Sigmoid colon (tissue), 7 donors: ENCODE data around the gene PLA2G5. TPM values are rescaled to one million over a fixed set of nuclear protein-coding genes. Genes with fewer than 3 reads are reported as not detected.

Source experiments
- DNase-seq: peaks from one replicate; pipeline ENCODE4 v3.0.0-alpha.2; 2019
- H3K27ac ChIP-seq, 4 donors: fragments of 200-600 bp; sonication (generic); one replicate each; pipeline ENCODE4 v1.5.1; 2016 to 2019; ENCODE audit warnings: mild to moderate bottlenecking in 1 of 4
- H3K27me3 ChIP-seq, 3 donors: fragments of 200-600 bp; sonication (generic); one replicate each; pipeline ENCODE4 v1.5.1; 2019; ENCODE audit warnings: mild to moderate bottlenecking in 1 of 3
- H3K36me3 ChIP-seq, 4 donors: fragments of 200-600 bp; sonication (generic); one replicate each; pipeline ENCODE4 v1.5.1; 2016 to 2019
- H3K4me1 ChIP-seq, 4 donors: fragments of 200-600 bp; sonication (generic); one replicate each; pipeline ENCODE4 v1.5.1; 2017 to 2019
- H3K4me3 ChIP-seq, 4 donors: fragments of 200-600 bp; sonication (generic); one replicate each; pipeline ENCODE4 v1.5.1; 2017 to 2019; ENCODE audit warnings: mild to moderate bottlenecking in 2 of 4, moderate library complexity in 1 of 4
- H3K9me3 ChIP-seq, 4 donors: fragments of 200-600 bp in 3 of 4; sonication (generic) in 3 of 4; one replicate each; pipeline versions ENCODE4 v1.5.1 to v1.6.1; 2013 to 2019
- EP300 ChIP-seq, 4 donors: sonication (generic); formaldehyde crosslinking; IDR thresholded peaks; one replicate each; pipeline ENCODE4 v1.6.1; 2017; ENCODE audit warnings: antibody characterized with exemption in 4 of 4
- POLR2A ChIP-seq, 2 donors: fragments of 450-650 bp; IDR thresholded peaks; one replicate each; pipeline ENCODE4 v1.6.1; 2016; ENCODE audit warnings: antibody characterized with exemption in 2 of 2, mild to moderate bottlenecking in 2 of 2, moderate library complexity in 2 of 2
- POLR2AphosphoS5 ChIP-seq, 4 donors: sonication (generic); formaldehyde crosslinking; IDR thresholded peaks; one replicate each; pipeline ENCODE4 v1.6.1; 2017; ENCODE audit warnings: antibody characterized with exemption in 4 of 4
- WGBS, 2 donors: extraction: QIAGEN DNeasy Blood & Tissue Kit; methylation state at CpG; one replicate each; pipeline ENCODE4 v1.1.7; 2013; 5-methylcytosine and 5-hydroxymethylcytosine counted together
- intact Hi-C: fragments of 100-400 bp; cut with DNase I; formaldehyde crosslinking; loops from one replicate; pipeline ENCODE4 v1.15.1; 2023
- polyA plus RNA-seq, 3 donors: library from polyadenylated mRNA; stranded (reverse); fragments of 200-250 nt; gene quantifications; one replicate each; pipeline ENCODE4 v1.2.3, GENCODE V29; 2013
- total RNA-seq, 4 donors: library from RNA; depleted of rRNA; stranded (reverse); fragments of >200 nt; gene quantifications; one replicate each; pipeline ENCODE4 v1.1.0, GENCODE V29; 2016
- TF ChIP-seq, protein P1 (sequence below), 4 experiments: fragments of 450-650 bp in 3 of 4; fragments of 200-600 bp in 1 of 4; IDR thresholded peaks; one replicate each; pipeline ENCODE4 v1.5.1; 2016 to 2019; ENCODE audit warnings: antibody characterized with exemption in 4 of 4, mild to moderate bottlenecking in 3 of 4, moderate library complexity in 2 of 4
- donor health status: healthy with polysubstance abuse.
- donor health status: Bipolar disorder and iron deficiency.
- donor health status: healthy.

PLA2G5 gene
- total and polyA plus RNA-seq, 7 donors: 0.69 to 45.4 (median 18.6) TPM

DNA sequence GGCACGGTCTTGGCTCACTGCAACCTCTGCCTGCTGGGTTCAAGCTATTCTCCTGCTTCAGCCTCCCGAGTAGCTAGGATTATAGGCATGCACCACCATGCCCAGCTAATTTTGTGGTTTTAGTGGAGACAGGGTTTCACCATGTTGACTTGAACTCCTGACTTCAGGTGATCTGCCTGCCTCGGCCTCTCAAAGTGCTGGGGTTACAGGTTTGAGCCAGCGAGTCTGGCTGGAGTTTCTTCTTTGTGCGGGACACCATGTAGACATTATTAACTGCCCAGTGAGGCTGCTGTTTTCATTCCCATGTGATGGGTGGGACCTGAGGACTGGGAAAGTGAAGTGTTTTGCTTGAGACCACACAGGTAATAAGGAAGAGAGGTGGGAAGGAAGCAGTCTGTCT, 23.3 kb downstream of the PLA2G5 start:
- WGBS, 2 donors: 94% methylated on average over 5 of the region's 5 CpGs
- Histone ChIP-seq H3K4me3 (no peak overlapping the region), H3K9me3 (no peaks in the 10 kb centered on the region), H3K36me3 (peaks cover 0 to 23% (median 3%) of the 10 kb centered on the region in 4 donors), H3K4me1 (peaks cover 0 to 5% (median 0%) of the 10 kb centered on the region in 4 donors), H3K27ac (peak overlapping the region in 3 of 4 donors; percentile 7 to 56 (median 25)), H3K27me3 (no peaks in the 10 kb centered on the region)
- no peak for DNase-seq
- TF ChIP-seq EP300 (IDR thresholded peaks at IDR 0.05) (no peak), POLR2A (IDR thresholded peaks at IDR 0.05) (no peak), POLR2AphosphoS5 (IDR thresholded peaks at IDR 0.05) (no peak)
- TF ChIP-seq, protein P1, sequence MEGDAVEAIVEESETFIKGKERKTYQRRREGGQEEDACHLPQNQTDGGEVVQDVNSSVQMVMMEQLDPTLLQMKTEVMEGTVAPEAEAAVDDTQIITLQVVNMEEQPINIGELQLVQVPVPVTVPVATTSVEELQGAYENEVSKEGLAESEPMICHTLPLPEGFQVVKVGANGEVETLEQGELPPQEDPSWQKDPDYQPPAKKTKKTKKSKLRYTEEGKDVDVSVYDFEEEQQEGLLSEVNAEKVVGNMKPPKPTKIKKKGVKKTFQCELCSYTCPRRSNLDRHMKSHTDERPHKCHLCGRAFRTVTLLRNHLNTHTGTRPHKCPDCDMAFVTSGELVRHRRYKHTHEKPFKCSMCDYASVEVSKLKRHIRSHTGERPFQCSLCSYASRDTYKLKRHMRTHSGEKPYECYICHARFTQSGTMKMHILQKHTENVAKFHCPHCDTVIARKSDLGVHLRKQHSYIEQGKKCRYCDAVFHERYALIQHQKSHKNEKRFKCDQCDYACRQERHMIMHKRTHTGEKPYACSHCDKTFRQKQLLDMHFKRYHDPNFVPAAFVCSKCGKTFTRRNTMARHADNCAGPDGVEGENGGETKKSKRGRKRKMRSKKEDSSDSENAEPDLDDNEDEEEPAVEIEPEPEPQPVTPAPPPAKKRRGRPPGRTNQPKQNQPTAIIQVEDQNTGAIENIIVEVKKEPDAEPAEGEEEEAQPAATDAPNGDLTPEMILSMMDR (IDR thresholded peaks at IDR 0.05): no peak
- intact Hi-C loops: no loop called here

DNA sequence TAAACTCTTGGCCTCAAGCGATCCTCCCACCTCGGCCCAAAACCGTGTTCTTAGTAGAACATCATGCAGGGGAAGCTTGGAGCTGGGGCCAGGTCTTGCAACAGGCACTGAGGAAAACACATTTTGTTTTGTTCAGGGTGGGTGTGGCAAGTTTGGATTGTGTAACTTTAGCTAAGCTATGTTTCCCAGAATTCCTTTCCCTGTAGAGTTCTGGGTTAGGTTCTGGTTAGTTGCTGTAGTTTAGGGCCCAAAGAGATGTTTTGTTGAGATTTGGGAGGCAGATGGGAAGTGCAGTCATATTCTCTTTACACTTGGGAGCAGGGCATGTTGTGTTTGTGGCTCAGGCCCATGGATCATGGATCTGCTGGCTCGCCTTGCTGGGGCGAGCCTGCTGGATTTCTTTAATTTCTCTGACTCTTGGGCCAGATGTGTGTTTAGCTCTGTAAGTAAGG, 24.0 kb downstream of the PLA2G5 start:
- intact Hi-C loops: no loop called here
- Histone ChIP-seq H3K4me3 (no peak overlapping the region), H3K4me1 (peaks cover 0 to 5% (median 0%) of the 10 kb centered on the region in 4 donors), H3K9me3 (no peaks in the 10 kb centered on the region), H3K27me3 (no peaks in the 10 kb centered on the region), H3K36me3 (peaks cover 0 to 20% (median 3%) of the 10 kb centered on the region in 4 donors), H3K27ac (peak overlapping the region in 1 of 4 donors; percentile 56)
- peak; percentile 90 for DNase-seq
- 80 to 90% methylated on average over 5 of the region's 5 CpGs for WGBS, 2 donors
- TF ChIP-seq POLR2AphosphoS5 (IDR thresholded peaks at IDR 0.05): peak in 3 of 4 donors; percentile 5 to 17 (median 10)
- TF ChIP-seq, protein P1 (IDR thresholded peaks at IDR 0.05): no peak

DNA sequence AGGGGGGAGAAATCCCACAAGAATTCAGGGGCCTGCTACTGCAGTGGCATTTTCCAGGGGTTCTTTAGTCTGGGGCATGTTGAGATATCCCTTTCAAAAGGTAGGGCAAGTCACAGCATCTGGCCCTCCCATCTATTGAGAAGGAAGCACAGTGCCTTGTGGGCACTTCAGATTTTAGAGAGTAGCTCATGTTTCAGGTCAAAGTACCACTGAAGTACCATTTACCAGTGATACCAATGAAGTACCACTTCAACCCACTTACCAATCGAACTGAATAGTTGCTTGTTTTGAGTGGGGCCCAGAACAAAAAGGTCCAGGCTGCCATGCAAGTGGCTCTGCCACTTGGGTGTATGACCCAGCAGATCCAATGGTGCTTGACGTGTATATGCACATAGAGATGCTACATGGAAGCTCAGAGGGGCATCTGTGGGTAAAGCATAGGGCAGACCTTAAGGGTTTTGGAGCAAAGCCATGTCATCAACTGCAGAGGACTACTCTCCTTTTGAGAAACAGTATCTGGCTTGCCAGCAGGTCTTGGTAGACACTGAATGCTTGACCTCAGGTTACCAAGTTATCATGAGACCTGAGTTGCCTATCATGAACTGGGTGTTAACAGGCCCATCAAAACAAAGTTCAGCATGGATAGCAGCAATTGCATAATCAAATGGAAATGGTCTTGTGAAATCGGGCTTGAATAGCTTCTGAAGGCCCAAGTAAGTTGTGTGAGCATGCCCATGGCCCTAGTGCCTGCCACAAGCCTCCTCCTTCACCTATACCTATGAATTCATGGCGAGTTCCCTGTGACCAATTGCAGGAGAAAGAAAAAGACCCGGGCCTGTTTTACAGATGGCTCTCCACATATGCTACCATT, 25.8 kb downstream of the PLA2G5 start:
- H3K36me3 ChIP-seq: peaks cover 0 to 4% (median under 1%) of the 10 kb centered on the region in 4 donors
- intact Hi-C loops: no loop called here
- TF ChIP-seq, protein P1 (IDR thresholded peaks at IDR 0.05): no peak
- TF ChIP-seq POLR2A (IDR thresholded peaks at IDR 0.05) (no peak), POLR2AphosphoS5 (IDR thresholded peaks at IDR 0.05) (no peak), EP300 (IDR thresholded peaks at IDR 0.05) (no peak)

DNA sequence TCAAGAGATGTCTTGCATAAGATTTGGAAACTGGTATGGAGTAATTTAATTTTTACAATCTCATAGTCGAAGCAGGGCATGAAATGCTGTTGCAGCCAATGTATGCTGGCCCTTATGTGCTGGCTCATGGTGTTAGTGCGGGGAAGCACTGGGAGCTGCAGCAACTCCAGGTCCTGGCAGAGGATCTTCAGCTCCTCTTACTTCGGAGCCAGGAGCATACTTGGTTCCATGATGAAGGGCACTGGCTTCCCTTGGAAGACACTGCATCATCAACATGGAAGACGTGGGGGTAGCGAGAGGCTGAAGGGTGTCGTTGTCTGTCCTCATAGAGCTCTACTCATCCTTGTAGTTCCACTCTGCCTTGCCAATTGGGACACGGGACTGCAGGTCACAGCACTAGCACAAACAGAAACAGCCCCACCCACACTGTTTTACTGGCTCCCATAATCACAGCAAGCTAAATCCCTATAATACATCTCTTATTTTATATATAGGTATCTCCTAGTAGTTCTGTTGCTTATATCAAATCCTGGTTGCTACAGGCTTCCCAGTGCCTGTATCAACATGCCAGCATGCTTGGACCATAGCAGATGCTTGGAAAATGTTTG, 26.9 kb downstream of the PLA2G5 start:
- H3K9me3 ChIP-seq: no peaks in the 10 kb centered on the region
- H3K4me1 ChIP-seq: peaks cover 0 to 11% (median 5%) of the 10 kb centered on the region in 4 donors
- no peak for TF ChIP-seq EP300 (IDR thresholded peaks at IDR 0.05)
- TF ChIP-seq POLR2A (IDR thresholded peaks at IDR 0.05): no peak
- TF ChIP-seq POLR2AphosphoS5 (IDR thresholded peaks at IDR 0.05): no peak
- TF ChIP-seq, protein P1 (IDR thresholded peaks at IDR 0.05): no peak
- H3K27ac ChIP-seq: no peak overlapping the region
- H3K4me3 ChIP-seq: no peak overlapping the region
- 78 to 84% methylated on average over 7 of the region's 7 CpGs for WGBS, 2 donors
- intact Hi-C loops: no loop called here
- H3K27me3 ChIP-seq: no peaks in the 10 kb centered on the region
- no peaks in the 10 kb centered on the region for H3K36me3 ChIP-seq
- no peak for DNase-seq

More for the DNA sequence above, 25.8 kb downstream of the PLA2G5 start:
- 82 to 84% methylated on average over 5 of the region's 5 CpGs for WGBS, 2 donors
- Histone ChIP-seq H3K4me3 (no peak overlapping the region), H3K27ac (peak overlapping the region in 2 of 4 donors; percentile 7 to 53), H3K27me3 (no peaks in the 10 kb centered on the region), H3K9me3 (no peaks in the 10 kb centered on the region), H3K4me1 (peaks cover 0 to 5% (median 1%) of the 10 kb centered on the region in 4 donors)
- DNase-seq: no peak
